Measurements from ENCODE around the gene STOML1. TPM values are rescaled to one million over a fixed set of nuclear protein-coding genes. Genes with fewer than 3 reads are reported as not detected.

Gene STOML1
- total and polyA plus RNA-seq, 2 experiments from 2014 or later: 2.3 to 2.4 TPM

DNA sequence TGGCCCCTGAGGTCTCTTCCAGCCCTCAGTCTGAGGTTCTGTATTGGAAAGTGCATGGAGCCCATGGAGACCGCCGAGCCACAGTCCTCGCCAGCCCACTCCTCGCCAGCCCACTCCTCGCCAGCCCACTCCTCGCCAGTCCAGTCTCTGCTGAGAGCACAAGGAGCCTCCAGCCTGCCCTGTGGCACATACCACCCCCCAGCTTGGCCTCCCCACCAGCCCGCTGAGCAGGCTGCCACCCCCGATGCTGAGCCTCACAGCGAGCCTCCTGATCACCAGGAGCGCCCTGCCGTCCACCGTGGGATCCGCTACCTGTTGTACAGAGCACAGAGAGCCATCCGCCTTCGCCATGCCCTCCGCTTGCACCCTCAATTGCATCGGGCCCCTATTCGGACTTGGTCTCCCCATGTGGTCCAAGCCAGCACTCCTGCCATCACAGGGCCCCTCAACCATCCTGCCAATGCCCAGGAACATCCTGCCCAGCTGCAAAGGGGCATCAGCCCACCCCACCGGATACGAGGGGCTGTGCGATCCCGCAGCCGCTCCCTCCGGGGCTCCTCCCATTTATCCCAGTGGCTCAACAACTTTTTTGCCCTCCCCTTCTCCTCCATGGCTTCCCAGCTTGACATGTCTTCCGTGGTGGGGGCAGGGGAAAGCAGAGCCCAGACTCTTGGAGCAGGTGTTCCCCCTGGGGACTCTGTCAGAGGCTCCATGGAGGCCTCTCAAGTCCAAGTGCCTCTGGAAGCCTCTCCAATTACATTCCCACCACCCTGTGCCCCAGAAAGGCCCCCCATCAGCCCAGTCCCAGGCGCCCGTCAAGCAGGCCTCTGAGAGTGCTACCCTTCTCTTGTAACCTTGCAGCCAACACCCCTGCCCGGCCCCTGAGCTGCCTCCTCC is 43.3 kb upstream of the STOML1 start:
- H3K27me3 ChIP-seq (ENCODE audit: insufficient read depth): no peaks in the 10 kb centered on the region
- H3K27ac Mint-ChIP-seq: no peak overlapping the region
- H3F3A ChIP-seq (replicated peaks; ENCODE audit: low read depth): no peaks in the 10 kb centered on the region
- no peaks in the 10 kb centered on the region; the same call in 2 of the 3 replicates for H3K9me3 Mint-ChIP-seq
- no peak overlapping the region for H3K27ac ChIP-seq (ENCODE audit: low read depth)
- no peak overlapping the region for H3K4me3 Mint-ChIP-seq
- no peak overlapping the region for H2AFZ ChIP-seq
- H3K36me3 Mint-ChIP-seq (ENCODE audit: low read depth): peaks cover 6% of the 10 kb centered on the region; the same call in 2 of the 3 replicates
- H3K36me3 ChIP-seq (ENCODE audit: insufficient read depth): no peaks in the 10 kb centered on the region
- DNase-seq (ENCODE audit: low spot score) (no peak), ATAC-seq (no peak)
- H3K9me2 ChIP-seq (ENCODE audit: insufficient read depth): no peaks in the 10 kb centered on the region
- peaks cover 31% of the 10 kb centered on the region for H3K4me1 Mint-ChIP-seq
- TF ChIP-seq NANOG (IDR thresholded peaks at IDR 0.05; ENCODE audit: borderline replicate concordance) (no peak), POLR2AphosphoS5 (IDR thresholded peaks at IDR 0.05; ENCODE audit: low read depth) (no peak), EZH2 (IDR thresholded peaks at IDR 0.05; ENCODE audit: low read depth, unreplicated experiment) (no peak), STAT1 (IDR thresholded peaks at IDR 0.05; ENCODE audit: unreplicated experiment) (no peak), JUNB (IDR thresholded peaks at IDR 0.05; ENCODE audit: unreplicated experiment) (no peak)
- TF ChIP-seq, protein P1, sequence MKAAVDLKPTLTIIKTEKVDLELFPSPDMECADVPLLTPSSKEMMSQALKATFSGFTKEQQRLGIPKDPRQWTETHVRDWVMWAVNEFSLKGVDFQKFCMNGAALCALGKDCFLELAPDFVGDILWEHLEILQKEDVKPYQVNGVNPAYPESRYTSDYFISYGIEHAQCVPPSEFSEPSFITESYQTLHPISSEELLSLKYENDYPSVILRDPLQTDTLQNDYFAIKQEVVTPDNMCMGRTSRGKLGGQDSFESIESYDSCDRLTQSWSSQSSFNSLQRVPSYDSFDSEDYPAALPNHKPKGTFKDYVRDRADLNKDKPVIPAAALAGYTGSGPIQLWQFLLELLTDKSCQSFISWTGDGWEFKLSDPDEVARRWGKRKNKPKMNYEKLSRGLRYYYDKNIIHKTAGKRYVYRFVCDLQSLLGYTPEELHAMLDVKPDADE (IDR thresholded peaks at IDR 0.05): no peak
- H3K4me2 ChIP-seq: no peak overlapping the region
- no peaks in the 10 kb centered on the region; the same call in 1 of the 2 replicates for H4K20me1 ChIP-seq (replicated peaks; ENCODE audit: insufficient read depth)
- H3K79me2 ChIP-seq (replicated peaks; ENCODE audit: insufficient read depth): no peaks in the 10 kb centered on the region
- no peak overlapping the region for H3K4me3 ChIP-seq
- H3K27me3 Mint-ChIP-seq (ENCODE audit: insufficient read depth, low read depth, poor library complexity): peaks cover 29% of the 10 kb centered on the region
- peaks cover 11% of the 10 kb centered on the region for H3K4me1 ChIP-seq (ENCODE audit: insufficient read depth)

DNA sequence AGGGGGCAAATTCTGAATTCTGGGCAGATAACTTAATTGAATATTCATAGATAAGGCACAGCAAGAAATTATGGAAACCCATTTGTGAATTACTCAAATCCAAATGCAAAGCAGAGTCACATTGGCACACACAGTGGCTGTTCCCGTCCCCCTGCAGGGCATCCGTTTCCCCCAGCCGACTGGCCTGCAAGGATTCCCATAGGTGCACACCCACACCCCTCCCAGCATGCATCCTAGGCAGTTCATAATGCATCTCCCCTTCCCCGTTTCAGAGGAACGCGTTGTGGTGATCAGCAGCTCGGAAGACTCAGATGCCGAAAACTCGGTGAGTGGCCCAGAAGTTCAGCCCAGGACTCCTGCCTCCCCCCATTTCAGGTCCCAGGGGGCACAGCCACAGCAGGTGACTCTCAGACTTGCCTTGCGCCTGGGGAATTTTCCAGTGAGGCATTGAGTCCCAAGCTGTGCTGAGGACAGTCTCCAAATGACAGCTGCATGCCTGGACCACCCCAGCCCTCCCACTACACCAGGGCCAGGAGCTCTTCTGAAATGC is 42.2 kb upstream of the STOML1 start:
- no peaks in the 10 kb centered on the region for H3K36me3 ChIP-seq (ENCODE audit: insufficient read depth)
- H3K36me3 Mint-ChIP-seq (ENCODE audit: low read depth): peaks cover 6% of the 10 kb centered on the region; the same call in 2 of the 3 replicates
- no peaks in the 10 kb centered on the region for H3K27me3 ChIP-seq (ENCODE audit: insufficient read depth)
- TF ChIP-seq, protein P2, sequence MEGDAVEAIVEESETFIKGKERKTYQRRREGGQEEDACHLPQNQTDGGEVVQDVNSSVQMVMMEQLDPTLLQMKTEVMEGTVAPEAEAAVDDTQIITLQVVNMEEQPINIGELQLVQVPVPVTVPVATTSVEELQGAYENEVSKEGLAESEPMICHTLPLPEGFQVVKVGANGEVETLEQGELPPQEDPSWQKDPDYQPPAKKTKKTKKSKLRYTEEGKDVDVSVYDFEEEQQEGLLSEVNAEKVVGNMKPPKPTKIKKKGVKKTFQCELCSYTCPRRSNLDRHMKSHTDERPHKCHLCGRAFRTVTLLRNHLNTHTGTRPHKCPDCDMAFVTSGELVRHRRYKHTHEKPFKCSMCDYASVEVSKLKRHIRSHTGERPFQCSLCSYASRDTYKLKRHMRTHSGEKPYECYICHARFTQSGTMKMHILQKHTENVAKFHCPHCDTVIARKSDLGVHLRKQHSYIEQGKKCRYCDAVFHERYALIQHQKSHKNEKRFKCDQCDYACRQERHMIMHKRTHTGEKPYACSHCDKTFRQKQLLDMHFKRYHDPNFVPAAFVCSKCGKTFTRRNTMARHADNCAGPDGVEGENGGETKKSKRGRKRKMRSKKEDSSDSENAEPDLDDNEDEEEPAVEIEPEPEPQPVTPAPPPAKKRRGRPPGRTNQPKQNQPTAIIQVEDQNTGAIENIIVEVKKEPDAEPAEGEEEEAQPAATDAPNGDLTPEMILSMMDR (conservative IDR thresholded peaks at IDR 0.05; ENCODE audit: low read depth in 2 of 2): no peak
- TF ChIP-seq JUNB (IDR thresholded peaks at IDR 0.05; ENCODE audit: unreplicated experiment) (no peak), ZNF114 (CRISPR knock-in tag; IDR thresholded peaks at IDR 0.05) (no peak), NANOG (IDR thresholded peaks at IDR 0.05; ENCODE audit: borderline replicate concordance) (no peak), EZH2phosphoT487 (IDR thresholded peaks at IDR 0.05; ENCODE audit: unreplicated experiment) (no peak), POLR2AphosphoS5 (IDR thresholded peaks at IDR 0.05; ENCODE audit: low read depth) (no peak)
- H3K79me2 ChIP-seq (replicated peaks; ENCODE audit: insufficient read depth): no peaks in the 10 kb centered on the region
- no peak overlapping the region for H3K4me3 ChIP-seq
- H3K4me1 ChIP-seq (ENCODE audit: insufficient read depth): peaks cover 6% of the 10 kb centered on the region
- no peak overlapping the region for H3K4me2 ChIP-seq
- no peak for DNase-seq (ENCODE audit: low spot score)
- peaks cover 22% of the 10 kb centered on the region for H3K4me1 Mint-ChIP-seq
- H4K20me1 ChIP-seq (replicated peaks; ENCODE audit: insufficient read depth): no peaks in the 10 kb centered on the region; the same call in 1 of the 2 replicates
- H3K27ac ChIP-seq (ENCODE audit: low read depth): no peak overlapping the region
- no peak overlapping the region for H3K4me3 Mint-ChIP-seq
- no peak for ATAC-seq
- H2AFZ ChIP-seq: no peak overlapping the region
- H3K27me3 Mint-ChIP-seq (ENCODE audit: insufficient read depth, low read depth, poor library complexity): peaks cover 27% of the 10 kb centered on the region
- H3K27ac Mint-ChIP-seq: no peak overlapping the region
- H3F3A ChIP-seq (replicated peaks; ENCODE audit: low read depth): no peaks in the 10 kb centered on the region
- no peaks in the 10 kb centered on the region for H3K9me2 ChIP-seq (ENCODE audit: insufficient read depth)
- no peaks in the 10 kb centered on the region; the same call in 2 of the 3 replicates for H3K9me3 Mint-ChIP-seq
